H1 (cell line): ENCODE data around the gene NOC3L. TPM values are rescaled to one million over a fixed set of nuclear protein-coding genes. Genes with fewer than 3 reads are reported as not detected.

Source experiments
- ATF2 ChIP-seq: IDR thresholded peaks from 2 replicates; pipeline ENCODE4 v1.6.1; 2012; ENCODE audit warnings: low read length, inconsistent platforms
- BCL11A ChIP-seq, 2 experiments: IDR thresholded peaks; one replicate each; pipeline ENCODE4 v1.6.1; 2011; ENCODE audit warnings: low read depth in 2 of 2, low read length in 2 of 2, mild to moderate bottlenecking in 2 of 2
- CEBPB ChIP-seq: IDR thresholded peaks from 2 replicates; pipeline ENCODE4 v1.6.1; 2012; ENCODE audit warnings: low read depth, low read length
- CHD7 ChIP-seq: fragments of 300-600 bp; sonication (generic); IDR thresholded peaks from 2 replicates; pipeline ENCODE4 v1.7.1; 2012; ENCODE audit warnings: low read length, moderate library complexity, mild to moderate bottlenecking, inconsistent platforms; ENCODE audit not compliant: insufficient replicate concordance
- RAD21 ChIP-seq, 2 experiments: IDR thresholded peaks in 1 of 2; conservative IDR thresholded peaks in 1 of 2; 2 replicates each; pipeline ENCODE4 v1.6.1; 2011; ENCODE audit warnings: low read depth in 2 of 2, low read length in 2 of 2, improper control_type of control experiment in 1 of 2, inconsistent platforms in 1 of 2, mild to moderate bottlenecking in 1 of 2, moderate library complexity in 1 of 2
- RXRA ChIP-seq: IDR thresholded peaks from 2 replicates; pipeline ENCODE4 v1.6.1; 2011; ENCODE audit warnings: low read depth, mild to moderate bottlenecking, low read length, moderate library complexity; ENCODE audit not compliant: insufficient read depth
- SUZ12 ChIP-seq: fragments of 200-600 bp; sonication (generic); IDR thresholded peaks from 2 replicates; pipeline ENCODE4 v1.6.1; 2012; ENCODE audit warnings: mild to moderate bottlenecking, inconsistent platforms, low read length, moderate library complexity, mixed read lengths
- TBP ChIP-seq: IDR thresholded peaks from 2 replicates; pipeline ENCODE4 v1.6.1; 2011; ENCODE audit warnings: low read depth, low read length, improper control_type of control experiment
- ZNF274 ChIP-seq: IDR thresholded peaks from 2 replicates; pipeline ENCODE4 v1.7.0; 2012; ENCODE audit warnings: low read length, borderline replicate concordance; ENCODE audit errors: extremely low read depth
- polyA plus RNA-seq, 7 experiments: library from polyadenylated mRNA; depleted of rRNA in 3 of 7; stranded (reverse) in 5 of 7; unstranded in 2 of 7; fragments of >200 nt in 5 of 7; fragments of 200-250 nt in 2 of 7; gene quantifications; 1 replicate in 5 of 7; 2 replicates in 1 of 7; 4 replicates in 1 of 7; pipeline versions ENCODE4 v1.2.1 to v1.2.3, GENCODE V29; 2011 to 2013; ENCODE audit warnings: missing spikeins in 2 of 7, mixed read lengths in 2 of 7
- total RNA-seq: library from RNA; stranded (reverse); fragmentation: NEBNext Ultra II Directional; extraction: Animal tissue kit (Norgen Biotek cat#: 25700); gene quantifications from 2 replicates; pipeline ENCODE4 v1.2.1, GENCODE V29; 2021

The NOC3L gene
- total and polyA plus RNA-seq, 2 of the 8 experiments (the other 6 are each of a cell fraction or from before 2014, with no cell fraction given) = 7.1 to 39.1 TPM

GRCh38 chr10:94361171-94361794, 1.5 kb downstream of the NOC3L start (continued):
- TF ChIP-seq CHD7 = no peak
- no peak for TF ChIP-seq BCL11A (IDR thresholded peaks at IDR 0.05; ENCODE audit: low read depth in 2 of 2, low read length in 2 of 2)
- TF ChIP-seq RAD21 (IDR thresholded peaks at IDR 0.05 in 1 of 2, conservative IDR thresholded peaks at IDR 0.05 in 1 of 2; ENCODE audit: low read depth in 2 of 2, low read length in 2 of 2) = no peak
- no peak for TF ChIP-seq ZNF274
- no peak for TF ChIP-seq ATF2
- TF ChIP-seq SUZ12 = no peak
- TF ChIP-seq CEBPB = no peak
- no peak for TF ChIP-seq RXRA
- TF ChIP-seq TBP = no peak
